ENCODE results near the gene USP48. TPM values are rescaled to one million over a fixed set of nuclear protein-coding genes. Genes with fewer than 3 reads are reported as not detected.

USP48 gene
- polyA plus RNA-seq, 4 donors: 48.7 to 81.7 (median 66.1) TPM

- peak in 1 of 4 donors; percentile 58 for DNase-seq (ENCODE audit: low read depth in 4 of 4, low spot score in 2 of 4)
Observed at GRCh38 chr1:21659099-21659923, 123.6 kb downstream of the USP48 start.

GRCh38 chr1:21657456-21658190 lies 125.3 kb downstream of the USP48 start:
- DNase-seq (ENCODE audit: low read depth in 4 of 4, low spot score in 2 of 4): no peak

GRCh38 chr1:21655748-21656147 lies 127.2 kb downstream of the USP48 start:
- no peak for DNase-seq (ENCODE audit: low read depth in 4 of 4, low spot score in 2 of 4)

GRCh38 chr1:21655259-21655658 lies 127.7 kb downstream of the USP48 start:
- no peak for DNase-seq (ENCODE audit: low read depth in 4 of 4, low spot score in 2 of 4)

- DNase-seq (ENCODE audit: low read depth in 4 of 4, low spot score in 2 of 4): no peak
Observed at GRCh38 chr1:21654209-21654608, 128.7 kb downstream of the USP48 start.

GRCh38 chr1:21653744-21654100 lies 129.2 kb downstream of the USP48 start:
- DNase-seq (ENCODE audit: low read depth in 4 of 4, low spot score in 2 of 4): no peak

- DNase-seq (ENCODE audit: low read depth in 4 of 4, low spot score in 2 of 4): no peak
Observed at GRCh38 chr1:21652937-21653743, 129.8 kb downstream of the USP48 start.

- DNase-seq (ENCODE audit: low read depth in 4 of 4, low spot score in 2 of 4): no peak
Observed at GRCh38 chr1:21652101-21652936, 130.6 kb downstream of the USP48 start.

GRCh38 chr1:21651214-21652042 lies 131.5 kb downstream of the USP48 start:
- DNase-seq (ENCODE audit: low read depth in 4 of 4, low spot score in 2 of 4): no peak

GRCh38 chr1:21650400-21650799 lies 132.5 kb downstream of the USP48 start:
- no peak for DNase-seq (ENCODE audit: low read depth in 4 of 4, low spot score in 2 of 4)

GRCh38 chr1:21649315-21649714 lies 133.6 kb downstream of the USP48 start:
- DNase-seq (ENCODE audit: low read depth in 4 of 4, low spot score in 2 of 4): no peak

- no peak for DNase-seq (ENCODE audit: low read depth in 4 of 4, low spot score in 2 of 4)
Observed at GRCh38 chr1:21648791-21649190, 134.2 kb downstream of the USP48 start.

GRCh38 chr1:21648352-21648730 lies 134.6 kb downstream of the USP48 start:
- no peak for DNase-seq (ENCODE audit: low read depth in 4 of 4, low spot score in 2 of 4)

- DNase-seq (ENCODE audit: low read depth in 4 of 4, low spot score in 2 of 4): no peak
Observed at GRCh38 chr1:21647431-21648351, 135.3 kb downstream of the USP48 start.

GRCh38 chr1:21645550-21645949 lies 137.4 kb downstream of the USP48 start:
- DNase-seq (ENCODE audit: low read depth in 4 of 4, low spot score in 2 of 4): no peak

- no peak for DNase-seq (ENCODE audit: low read depth in 4 of 4, low spot score in 2 of 4)
Observed at GRCh38 chr1:21644906-21645305, 138.0 kb downstream of the USP48 start.

GRCh38 chr1:21644348-21644747 lies 138.6 kb downstream of the USP48 start:
- DNase-seq (ENCODE audit: low read depth in 4 of 4, low spot score in 2 of 4): no peak

- no peak for DNase-seq (ENCODE audit: low read depth in 4 of 4, low spot score in 2 of 4)
Observed at GRCh38 chr1:21643624-21644023, 139.3 kb downstream of the USP48 start.
